HG03095 (cell line): ENCODE results near the gene PSORS1C2.

ENCODE experiments used
- ATAC-seq: cut with Tn5 transposase; IDR thresholded peaks from one replicate; pipeline ENCODE4 v1.9.1; 2021; ENCODE audit warnings: moderate library complexity; ENCODE audit not compliant: unreplicated experiment

PSORS1C2 gene

DNA sequence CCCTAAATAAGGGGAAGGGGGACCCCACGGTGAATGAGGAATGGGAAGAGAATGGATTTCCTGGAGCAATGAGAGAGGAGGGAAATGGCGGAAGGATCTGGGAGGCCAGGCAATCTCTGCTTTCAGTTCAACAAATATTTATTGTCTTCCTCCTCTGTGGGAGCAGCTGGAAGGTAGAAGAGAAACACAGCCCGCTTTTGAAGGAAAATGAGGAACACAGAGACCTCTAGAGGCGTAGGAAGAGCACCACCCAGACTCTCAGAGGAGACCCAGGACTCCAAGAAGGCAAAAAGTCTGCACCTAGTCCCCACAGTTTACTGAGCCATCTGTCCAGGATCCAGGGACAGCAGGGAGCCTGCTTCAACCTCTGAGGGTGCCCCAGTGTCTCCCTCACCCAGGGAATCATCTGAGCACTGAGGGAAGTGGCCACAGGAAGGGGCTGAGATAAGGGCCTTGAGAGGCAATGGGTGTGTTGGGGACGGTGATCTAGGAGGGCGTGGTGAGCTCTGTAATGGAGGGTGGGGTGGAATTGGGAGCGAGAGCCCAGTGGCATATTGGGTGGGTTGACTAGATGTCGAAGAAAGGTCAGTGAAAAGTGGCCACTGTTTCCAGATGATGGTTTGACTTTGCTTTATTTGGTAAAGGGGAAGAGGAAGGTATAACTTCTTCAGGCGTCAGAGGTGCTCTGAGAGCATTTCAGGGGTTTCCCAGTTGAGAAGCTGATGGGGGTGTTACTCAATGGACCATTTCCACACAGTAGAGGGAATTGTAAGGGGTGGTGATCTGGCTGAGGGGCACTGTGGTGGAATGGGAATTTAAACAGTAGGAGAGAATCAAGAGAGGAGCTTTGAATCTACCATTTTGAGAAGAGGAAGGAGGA, 23.7 kb downstream of the PSORS1C2 start:
- ATAC-seq: no peak

GRCh38 chr6:31114541-31114878, 24.4 kb downstream of the PSORS1C2 start, which contains the start of gene PSORS1C1:
Gene PSORS1C1 (plus strand): TSS chr6:31114800. CDS start chr6:31129633, 14,833 bp downstream.
- no peak for ATAC-seq

- ATAC-seq: no peak
Observed at GRCh38 chr6:31113861-31114540, 24.9 kb downstream of the PSORS1C2 start.

DNA sequence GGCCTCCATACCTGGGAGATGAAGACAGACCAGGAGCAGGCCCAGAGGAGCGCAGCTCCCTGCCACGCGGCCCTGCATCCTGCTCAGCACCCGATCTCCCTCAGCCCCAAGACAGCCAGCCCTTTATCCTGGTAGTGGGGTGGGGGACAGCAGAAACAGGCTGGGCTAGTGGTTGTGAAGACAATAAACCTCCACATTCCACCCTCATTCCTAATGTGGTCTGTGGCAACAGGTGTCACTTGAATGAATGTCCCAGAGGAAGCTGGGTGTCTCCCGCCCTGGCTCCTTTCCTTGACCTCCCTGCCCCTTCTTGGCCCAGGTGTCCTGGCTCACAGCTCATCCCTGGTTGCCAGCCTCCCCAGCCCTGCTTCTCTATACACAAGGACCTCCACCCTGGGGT, 26.4 kb downstream of the PSORS1C2 start, which contains the start of gene C6orf15:
Gene C6orf15 (minus strand): TSS at position 98 of the 400 bp plus-strand sequence. CDS start 20 bp downstream, at position 78.
- no peak for ATAC-seq

DNA sequence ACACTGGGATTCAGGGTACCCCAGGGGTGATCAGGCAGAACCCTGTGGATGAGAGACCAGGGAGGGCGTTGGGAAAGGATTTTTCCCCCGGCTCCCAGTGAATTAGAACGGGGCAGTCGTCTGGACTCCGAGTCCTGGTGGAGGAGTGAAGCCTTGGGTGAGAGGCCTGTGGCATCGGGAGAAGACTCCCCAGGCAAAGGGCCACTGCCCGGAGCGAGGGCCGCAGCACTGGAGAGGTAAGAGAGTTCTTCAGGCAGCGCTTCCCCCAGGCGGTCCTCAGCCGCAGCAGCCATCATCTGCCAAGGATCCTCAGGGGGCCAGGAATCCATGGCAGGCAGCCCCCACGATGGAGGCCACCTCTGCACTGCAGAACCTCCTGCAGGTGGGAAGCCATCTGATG, 27.2 kb downstream of the PSORS1C2 start:
- ATAC-seq: no peak

GRCh38 chr6:31110825-31111582, 27.9 kb downstream of the PSORS1C2 start:
- ATAC-seq: no peak

DNA sequence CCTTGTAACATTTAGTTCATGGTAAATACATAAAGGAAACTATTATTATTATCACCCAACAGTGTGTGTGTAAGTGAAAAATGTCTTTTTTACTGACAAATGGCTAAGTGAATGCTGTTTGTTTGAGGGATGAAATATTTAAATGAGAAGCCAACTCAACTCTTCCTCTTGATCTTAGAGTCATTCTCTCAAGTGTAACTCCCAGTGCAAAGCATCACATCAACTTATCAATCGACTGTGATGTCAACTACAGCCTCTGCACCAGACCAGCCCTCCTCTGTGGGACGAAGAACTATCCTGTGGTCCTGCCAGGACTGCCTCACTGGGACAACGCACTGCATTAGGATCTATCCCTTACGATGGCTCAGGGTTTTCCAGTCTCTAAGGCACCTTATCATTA, 31.8 kb downstream of the PSORS1C2 start:
- ATAC-seq: no peak

DNA sequence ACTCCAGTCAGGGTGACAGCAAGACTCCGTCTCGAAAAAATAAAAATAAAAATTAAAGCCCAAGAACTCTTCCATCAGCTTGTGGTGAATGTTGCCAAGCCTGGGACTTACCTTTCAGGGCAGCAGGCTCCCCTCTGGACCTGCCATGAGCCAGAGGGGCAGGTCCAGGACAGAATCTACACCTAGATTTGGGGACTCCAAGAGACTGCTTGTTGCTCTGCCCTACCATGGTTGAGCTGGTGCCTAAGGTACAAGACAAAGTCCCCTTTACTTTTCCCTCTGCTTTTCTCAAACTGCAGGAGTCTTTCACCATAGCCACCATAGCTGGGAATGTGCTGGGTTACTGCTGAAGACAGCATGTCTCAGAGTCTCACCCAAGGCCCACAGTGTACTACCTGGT, 35.7 kb downstream of the PSORS1C2 start:
- ATAC-seq: no peak

DNA sequence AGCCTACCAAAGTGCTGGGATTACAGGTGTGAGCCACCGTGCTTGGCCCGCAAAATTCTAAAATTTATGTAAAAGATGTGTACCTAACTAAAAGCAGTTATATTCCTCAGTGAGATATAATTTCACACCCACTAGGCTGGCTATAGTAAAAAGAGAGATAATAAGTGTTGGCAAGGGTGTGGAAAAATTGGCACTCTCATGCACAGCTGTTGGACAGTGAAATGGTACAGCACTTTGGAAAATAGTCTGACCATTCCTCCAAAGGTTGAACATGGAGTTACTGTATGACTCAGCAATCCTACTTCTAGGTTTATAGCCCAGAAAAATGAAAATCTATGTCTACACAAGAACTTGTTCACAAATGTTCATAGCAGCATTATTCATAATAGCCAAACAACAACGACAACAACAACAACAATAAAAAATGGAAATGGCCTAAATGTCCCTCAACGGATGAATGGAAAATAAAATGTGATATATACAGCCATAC, 40.4 kb downstream of the PSORS1C2 start:
- ATAC-seq: no peak

DNA sequence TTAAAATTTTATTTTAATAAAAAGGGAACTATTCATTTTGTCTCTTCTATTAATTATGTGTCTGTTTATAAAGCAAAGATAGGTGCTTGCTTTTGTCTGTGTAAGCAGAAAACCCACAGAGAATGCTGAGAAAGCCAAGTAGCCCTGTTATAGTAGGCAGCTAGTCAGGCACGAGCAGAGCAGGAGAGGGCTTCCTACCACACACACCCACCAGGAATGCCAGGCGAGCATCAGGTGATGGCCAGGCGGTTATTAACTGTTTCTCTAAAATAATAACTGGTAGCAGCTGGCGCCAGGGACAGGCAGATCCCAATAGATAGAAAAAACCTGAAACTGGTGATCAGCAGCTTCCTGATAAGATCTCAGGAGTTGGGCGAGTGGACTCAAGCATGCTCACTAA, 42.2 kb downstream of the PSORS1C2 start:
- no peak for ATAC-seq

GRCh38 chr6:31096215-31096614, 42.7 kb downstream of the PSORS1C2 start:
- ATAC-seq: no peak

- no peak for ATAC-seq
Observed at GRCh38 chr6:31094389-31094881, 44.4 kb downstream of the PSORS1C2 start.

DNA sequence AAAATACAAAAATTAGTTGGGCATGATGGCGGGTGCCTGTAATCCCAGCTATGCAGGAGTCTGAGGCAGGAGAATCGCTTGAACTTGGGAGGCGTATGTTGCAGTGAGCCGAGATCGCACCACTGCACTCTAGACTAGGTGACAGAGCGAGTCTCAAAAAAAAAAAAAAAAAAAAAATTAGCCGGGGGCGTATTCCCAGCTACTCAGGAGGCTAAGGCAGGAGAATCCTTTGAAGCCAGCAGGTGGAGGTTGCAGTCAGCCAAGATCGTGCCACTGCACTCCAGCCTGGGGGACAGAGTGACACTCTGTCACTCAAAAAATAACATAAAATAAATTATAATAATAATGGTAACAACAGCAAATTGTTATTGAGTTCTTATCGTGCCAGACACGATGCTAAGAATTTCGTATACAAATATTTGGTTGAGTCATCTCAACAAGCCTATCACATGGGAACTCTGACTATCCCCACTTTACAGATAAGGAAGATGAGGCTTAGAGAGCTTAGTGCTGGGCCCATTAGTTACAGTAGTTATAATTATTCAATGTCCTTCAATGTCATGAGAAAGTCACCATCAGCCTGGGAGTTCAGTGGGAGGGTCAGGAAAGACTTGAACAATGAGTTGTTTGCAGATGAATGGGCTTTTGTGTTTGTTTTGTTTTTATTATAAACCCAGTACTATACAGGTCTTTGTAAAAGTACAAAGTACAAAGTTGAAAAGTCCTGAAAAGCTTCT, 45.9 kb downstream of the PSORS1C2 start:
- ATAC-seq: no peak

- ATAC-seq: no peak
Observed at GRCh38 chr6:31092238-31092637, 46.6 kb downstream of the PSORS1C2 start.

DNA sequence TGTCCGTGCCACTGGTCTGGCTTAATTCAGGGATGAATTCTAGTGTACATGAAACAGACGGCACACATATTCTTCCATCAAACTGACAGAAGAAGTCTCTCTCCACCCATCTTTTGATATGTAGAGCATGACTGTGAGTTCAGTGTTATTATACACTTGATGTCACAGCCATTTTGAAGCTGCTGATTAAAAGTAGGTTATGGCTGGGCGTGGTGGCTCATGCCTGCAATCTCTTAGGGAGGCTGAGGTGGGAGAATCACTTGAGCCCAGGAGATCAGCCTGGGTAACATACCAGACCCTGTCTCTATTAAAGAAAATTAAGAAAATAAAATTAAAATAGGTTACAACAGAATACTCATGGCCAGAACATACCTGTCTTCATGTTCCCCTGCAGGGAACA, 47.2 kb downstream of the PSORS1C2 start:
- no peak for ATAC-seq

DNA sequence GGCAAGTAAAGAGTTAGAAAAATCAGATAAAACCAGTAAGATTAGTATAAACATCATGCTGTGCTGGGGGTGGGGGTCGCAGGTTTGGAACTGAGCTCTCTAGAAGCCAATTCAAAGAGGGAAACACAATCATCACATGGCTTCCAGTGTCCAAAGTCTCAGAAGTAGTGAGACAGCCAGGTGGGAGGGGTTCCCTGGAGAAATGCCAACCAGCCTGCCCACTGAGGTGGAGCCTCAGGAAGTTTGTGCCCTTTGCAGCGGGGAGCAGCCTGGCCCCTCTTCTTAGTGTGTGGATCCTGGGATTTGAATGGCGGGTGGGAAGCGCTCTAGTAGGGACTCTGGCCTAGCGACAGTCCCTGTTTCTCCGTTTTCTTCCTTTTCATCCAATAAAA, 47.9 kb downstream of the PSORS1C2 start:
- no peak for ATAC-seq

- ATAC-seq: no peak
Observed at GRCh38 chr6:31090275-31090972, 48.4 kb downstream of the PSORS1C2 start.
